ACHN (cell line): Measurements from ENCODE around the gene FHIT.

Source experiments
- DNase-seq: peaks from one replicate; pipeline ENCODE4 v3.0.0-alpha.2; 2015
- in situ Hi-C: cut with HindIII; loops from 2 replicates; pipeline ENCODE4 v1.10.0; 2017; ENCODE audit warnings: low sequenced_read_pairs, low pct_ligation_motif_present, low pct_unique_long_range_greater_than_20kb

The FHIT gene

DNA sequence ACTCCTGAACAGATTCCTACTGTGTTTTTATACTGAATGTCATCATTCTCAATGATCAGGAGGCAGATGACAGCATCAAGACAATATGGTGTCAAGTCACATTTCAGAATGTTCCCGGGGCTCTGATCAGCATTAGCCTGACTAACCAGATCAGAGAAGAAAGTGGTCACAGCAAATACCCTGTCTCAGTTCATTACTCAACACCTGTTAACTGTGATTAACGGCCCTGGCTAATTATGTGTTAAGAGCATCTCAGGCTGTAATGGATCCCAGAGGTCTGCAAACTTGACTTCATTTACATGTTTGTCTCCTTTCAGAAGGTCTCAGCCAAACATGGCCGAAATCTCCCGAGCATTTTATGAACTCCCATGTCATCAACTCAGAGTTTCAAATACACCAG lies 833.7 kb downstream of the FHIT start:
- DNase-seq = no peak
- in situ Hi-C loops = no loop called here

DNA sequence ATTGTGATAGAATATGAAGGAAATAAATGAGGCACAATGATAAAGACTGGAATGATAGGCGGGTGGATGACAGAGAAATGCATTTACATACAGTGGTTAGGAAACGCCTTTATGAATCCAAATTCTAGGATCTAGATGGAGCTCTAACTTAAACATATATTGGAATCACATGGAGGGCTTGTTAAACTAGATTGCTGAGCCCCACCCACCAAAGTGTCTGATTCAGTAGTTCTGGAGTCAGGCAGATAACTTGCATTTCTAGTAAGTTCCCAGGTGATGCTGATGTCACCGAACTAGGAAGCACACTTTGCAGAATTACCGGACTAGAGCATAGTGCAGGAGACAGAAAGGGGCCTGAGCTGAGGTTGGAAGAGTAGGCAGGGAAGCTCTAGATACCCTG lies 837.2 kb downstream of the FHIT start:
- DNase-seq = no peak

DNA sequence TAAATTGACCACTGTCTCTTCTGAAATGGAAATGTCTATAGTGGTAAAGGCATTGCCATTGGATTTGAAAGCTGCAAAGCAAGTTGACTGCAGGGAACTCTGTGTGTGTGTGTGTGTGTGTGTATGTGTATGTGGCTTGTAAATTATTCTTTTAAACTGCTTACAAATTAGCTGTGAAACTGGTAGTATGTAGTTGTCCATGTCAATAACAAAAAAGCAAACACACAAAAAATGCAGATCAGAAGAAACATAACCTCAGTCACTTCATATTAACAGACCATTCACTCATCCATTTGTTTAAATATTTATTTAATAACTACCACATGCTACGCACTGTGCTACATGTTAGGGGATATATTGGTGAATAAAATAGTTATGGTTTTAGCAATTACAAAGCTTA lies 837.7 kb downstream of the FHIT start:
- in situ Hi-C loops = no loop called here
- no peak for DNase-seq

More for the DNA sequence above, 837.2 kb downstream of the FHIT start:
- in situ Hi-C loops = no loop called here

DNA sequence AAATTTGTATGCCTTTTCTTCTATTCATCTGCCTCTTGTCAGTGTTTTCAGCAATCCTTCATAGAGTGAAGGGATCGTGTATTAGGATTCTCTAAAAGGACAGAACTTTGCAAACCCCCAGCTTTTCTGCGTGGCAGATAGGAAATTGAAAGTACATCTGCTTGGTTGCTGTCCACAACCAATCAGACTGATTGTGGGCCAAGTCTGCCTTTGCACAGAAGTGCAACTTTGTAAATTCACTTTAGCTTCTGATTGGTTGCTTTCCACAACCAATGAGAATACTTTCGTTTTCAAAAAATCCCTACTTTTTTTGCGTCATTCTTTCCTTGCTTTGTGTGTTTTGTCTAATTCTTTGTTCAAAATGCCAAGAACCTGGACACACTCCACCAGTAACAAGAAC lies 847.4 kb downstream of the FHIT start:
- in situ Hi-C loops = no loop called here
- no peak for DNase-seq

DNA sequence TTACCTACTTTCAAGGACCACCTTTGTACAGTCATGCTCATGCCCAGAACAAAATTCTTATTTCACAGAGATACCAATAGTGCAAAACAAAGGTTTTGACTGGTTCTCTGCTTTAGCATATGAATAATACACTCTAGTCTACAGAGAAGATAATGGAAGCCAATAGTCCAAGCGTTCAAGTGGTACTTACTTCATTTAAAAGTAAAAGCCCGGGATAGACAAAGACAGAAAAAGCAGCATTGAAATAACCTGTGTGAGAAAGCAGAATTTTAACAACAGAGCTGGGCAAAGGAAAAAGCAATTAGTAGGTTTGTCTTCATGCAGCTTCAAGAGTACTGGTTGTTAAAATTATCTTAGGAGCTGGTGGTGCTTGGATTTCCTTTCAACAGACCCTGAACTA lies 848.3 kb downstream of the FHIT start:
- in situ Hi-C loops = no loop called here
- no peak for DNase-seq

DNA sequence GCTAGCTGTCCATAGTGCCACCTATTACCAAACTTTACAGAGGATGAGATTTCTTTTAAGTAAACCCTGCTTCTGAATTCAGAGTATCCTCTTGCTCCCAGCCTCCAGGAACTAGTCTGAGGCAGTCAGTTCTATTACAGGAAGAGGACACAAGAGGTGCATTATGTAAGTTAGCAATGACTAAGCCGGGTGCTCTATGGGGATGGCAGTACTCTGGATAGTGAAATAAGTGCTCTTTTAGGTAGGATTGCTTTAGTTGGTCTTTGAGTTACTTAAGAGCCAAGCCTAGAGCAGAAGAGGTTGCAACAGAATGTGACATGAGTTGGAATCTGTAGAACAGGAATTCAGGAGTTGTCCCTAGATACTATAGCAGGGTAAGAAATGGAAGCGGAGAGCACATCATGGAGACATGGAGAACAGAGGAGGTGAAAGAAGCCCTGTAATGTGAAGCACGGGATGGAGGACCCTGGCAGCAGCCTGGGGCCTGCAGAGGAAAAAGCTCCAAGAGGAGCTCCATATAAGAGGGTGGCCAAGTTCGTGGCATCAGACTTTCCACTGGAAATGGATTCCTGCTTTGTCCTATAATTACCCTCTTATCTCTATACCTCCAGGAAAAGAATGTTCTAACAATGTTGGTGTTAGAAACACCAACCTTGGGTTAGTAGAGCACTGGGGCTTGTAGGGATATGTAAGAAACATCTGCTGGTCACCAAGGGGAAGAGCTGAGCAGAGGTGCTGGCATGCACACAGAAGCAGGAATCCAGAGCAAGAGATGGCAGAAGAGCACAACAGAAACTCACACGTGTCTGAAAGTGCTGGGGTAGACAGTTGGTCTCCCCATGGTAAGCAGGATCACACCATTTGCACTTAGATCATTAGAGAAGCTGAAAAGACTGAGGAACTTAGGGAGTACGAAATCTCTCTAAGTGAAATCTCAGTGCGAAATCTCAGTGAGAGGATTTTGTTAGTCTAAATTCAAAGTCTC lies 851.1 kb downstream of the FHIT start:
- in situ Hi-C loops = no loop called here
- DNase-seq = no peak

DNA sequence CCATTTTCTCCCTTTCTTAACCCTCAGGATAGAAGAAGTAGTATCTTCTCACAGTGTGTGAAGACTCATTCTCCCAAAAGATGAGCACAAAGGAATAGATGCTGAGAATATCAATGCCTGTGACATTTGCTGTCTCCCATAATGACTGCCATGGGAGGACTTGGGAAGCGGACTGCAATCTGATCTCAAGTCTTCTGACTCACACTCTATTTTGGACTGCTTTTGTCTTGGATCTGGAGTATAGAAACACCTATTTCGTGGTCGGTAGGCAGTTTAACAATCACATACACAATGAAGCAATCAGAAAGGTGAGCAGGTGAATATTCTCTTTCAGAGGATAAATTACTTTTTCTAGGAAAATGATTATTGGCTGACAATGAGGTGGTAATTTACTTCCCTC lies 852.0 kb downstream of the FHIT start:
- no peak for DNase-seq
- in situ Hi-C loops = no loop called here

DNA sequence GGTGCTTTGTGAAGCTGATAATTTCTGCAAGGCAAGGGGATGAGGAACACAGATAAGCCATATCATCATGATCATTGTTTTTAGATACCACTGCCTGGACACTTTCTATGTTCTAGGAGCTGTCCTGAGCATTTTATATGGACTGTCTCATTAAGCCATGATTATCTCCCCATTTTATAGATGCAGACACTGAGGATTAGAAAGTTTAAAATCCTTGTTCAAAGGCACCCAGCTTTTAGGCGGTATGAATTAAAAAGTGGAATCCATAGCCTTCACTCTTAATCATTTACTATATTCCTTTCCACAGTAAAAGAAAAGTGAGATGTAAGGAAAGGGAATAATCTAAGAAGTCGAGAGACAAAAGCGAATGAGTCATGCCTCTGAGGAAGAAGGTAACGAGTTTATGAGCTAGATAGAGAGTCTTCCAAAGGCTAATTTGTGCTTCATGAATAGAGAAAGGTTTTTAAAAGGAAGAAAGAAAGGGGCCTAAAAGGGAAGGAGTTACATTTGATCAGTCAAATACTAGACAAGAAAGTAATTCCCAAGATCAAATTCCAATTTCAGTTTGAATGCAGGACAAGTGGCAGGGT lies 856.0 kb downstream of the FHIT start:
- no peak for DNase-seq
- in situ Hi-C loops = no loop called here

DNA sequence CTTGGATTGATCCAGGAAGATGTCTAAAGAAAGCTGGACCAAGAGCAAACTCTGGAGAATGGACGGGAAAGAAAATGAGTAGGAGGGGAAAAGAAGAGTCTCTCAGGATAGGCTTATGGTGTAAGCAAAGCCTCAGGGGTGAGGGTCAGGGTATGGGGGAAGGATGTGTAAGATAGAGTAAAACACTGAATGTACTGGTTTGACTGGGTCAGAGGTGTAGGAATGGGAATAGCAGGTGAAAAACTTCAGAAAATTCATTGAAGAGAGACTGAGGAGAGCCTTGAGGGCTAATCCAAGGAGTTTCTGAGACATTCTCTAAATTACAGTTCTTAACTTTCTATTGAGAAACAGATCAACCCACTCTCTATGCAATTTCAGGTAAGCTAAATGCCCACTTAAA lies 857.3 kb downstream of the FHIT start:
- in situ Hi-C loops = no loop called here
- DNase-seq = no peak

DNA sequence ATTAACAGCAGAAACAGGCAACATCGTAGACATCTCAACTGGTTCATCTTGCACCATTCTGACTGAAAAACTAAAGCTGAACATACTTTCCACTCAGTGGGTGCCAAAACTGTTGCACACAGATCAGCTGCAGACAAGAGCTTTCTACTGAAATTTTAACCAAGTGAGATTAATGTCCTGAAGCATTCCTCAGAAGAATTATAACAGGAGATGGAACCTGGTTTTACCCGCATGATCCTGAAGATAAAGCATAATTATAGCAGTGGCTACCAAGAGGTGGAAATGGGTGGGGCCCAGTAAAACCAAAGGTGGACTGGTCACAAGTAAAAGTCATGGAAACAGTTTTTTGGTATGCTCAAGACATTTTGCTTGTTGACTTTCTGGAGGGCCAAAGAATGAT lies 858.8 kb downstream of the FHIT start:
- in situ Hi-C loops = no loop called here

DNA sequence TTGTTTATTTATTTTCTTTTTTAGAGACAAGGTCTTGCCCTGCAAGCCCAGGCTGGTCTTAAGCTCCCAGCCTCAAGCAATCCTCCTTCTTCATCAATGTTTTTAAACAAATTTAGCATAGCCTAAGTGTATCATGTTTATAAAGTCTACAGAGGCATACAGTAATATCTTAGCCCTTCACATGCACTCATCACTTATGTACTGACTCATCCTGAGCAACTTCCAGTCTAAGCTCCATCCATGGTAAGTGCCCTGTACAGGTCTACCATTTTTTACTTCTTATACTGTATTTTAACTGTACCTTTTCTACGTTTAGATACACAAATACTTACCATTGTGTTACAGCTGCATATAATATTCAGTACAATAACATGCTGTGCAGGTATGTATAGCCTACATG lies 860.0 kb downstream of the FHIT start:
- no peak for DNase-seq
- in situ Hi-C loops = no loop called here

More for the DNA sequence above, 858.8 kb downstream of the FHIT start:
- DNase-seq = no peak

DNA sequence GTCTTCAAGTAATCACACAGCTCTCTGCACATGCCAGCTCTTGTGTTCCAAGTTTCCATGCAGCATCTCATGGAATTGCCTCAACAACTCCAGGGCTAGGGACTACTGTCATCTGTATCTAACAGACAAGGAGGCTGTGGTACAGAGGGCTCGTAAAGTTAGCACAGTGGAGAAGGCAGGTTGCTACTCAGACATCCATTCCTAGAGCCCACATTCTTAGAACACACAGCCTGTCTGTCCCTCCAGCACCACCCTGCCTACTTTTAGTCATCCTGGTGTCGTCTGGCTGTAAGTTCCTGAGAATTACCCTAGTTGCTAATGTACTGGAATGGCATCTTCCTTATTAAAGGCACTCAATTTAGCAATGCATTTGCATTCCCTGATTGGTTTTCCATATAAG lies 862.5 kb downstream of the FHIT start:
- no peak for DNase-seq
- in situ Hi-C loops = no loop called here

DNA sequence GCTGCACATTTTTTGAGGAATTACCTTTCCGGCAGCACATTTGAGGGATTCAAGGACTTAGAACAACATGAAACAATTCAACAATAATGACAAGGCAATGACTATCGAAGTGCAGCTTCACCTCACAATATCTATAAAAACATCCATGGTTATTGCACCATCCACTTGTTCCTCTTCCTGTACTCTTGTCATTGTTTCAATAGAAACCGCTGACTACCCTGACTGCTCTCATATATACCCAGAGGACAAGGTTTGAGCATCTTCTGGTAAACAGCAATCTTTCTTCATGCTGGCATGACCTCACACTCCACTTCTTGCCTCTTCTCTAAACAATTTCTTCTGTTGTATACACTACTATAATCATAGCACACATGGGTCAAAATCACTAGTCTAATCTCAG lies 864.9 kb downstream of the FHIT start:
- in situ Hi-C loops = no loop called here
- no peak for DNase-seq

DNA sequence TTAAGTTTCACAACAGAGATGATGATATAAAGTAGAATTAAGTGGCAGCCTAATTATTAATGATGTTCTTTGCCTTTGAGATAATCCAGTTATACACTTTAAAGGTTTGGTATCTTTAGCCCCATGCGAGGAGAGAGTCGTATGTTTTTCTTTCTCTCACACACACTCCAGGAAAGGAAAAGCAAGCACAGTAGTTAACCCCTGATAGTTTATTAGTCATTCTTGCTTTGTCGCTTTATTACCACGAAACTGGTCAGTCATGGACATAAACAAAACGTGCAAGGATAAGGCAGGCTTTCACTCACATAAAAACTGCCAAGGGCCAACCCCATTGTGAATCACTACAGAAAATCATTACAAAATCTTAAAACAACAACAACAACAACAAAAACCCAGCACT lies 866.9 kb downstream of the FHIT start:
- DNase-seq = no peak
- in situ Hi-C loops = no loop called here

DNA sequence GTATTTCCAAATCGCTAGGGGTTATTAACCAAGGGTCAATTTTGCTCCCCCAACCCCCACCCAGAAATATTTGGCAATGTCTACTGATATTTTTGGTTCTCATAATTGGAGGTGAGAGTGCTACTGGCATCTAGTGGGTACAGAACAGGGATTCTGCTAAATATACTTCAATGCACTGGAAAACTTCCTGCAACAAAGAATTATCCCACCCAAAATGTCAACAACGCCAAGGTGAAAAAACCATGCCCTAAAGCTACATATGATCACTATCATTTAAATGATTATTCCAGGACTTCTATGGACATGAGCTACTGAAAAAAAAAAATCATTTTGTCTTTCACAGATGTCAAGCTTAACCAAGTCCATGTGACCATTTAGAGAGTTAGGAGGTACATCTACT lies 867.9 kb downstream of the FHIT start:
- no peak for DNase-seq
- in situ Hi-C loops = no loop called here

DNA sequence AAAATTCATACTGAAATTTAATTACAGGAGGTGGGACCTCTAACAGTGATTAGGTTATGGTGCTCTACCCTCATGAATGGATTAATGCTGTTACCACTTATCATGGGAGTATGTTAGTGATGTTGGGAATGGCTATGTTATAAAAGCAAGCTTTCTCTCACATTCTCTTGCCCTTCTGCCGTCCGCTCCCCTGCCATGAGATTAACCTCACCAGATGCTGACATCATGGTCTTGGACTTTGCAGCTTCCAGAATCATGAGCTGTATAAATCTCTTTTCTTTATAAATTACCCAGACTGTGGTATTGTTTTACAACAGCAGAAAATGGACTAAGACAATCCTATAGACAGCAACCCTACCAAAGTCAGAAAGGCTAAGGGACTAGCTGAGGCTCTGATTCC lies 884.8 kb downstream of the FHIT start:
- DNase-seq = no peak
- in situ Hi-C loops = no loop called here

DNA sequence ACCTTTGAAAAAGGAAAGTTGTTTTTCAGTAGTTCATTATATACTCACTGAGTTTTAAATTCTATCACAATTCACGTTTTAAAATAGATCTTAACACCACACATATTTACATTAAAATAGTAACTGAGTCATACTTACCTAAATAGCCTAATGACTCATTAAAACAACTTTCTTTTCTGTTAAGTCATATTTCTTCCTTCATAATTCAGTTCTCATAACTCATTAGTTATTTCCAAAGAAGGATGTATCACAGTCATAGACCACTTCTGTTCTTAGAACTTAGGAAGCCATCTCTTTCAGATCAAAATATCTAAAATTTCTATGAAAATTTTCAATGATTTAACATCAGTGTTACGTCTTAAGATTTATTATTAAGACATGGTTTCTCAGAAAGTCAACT lies 885.9 kb downstream of the FHIT start:
- DNase-seq = no peak
- in situ Hi-C loops = no loop called here

DNA sequence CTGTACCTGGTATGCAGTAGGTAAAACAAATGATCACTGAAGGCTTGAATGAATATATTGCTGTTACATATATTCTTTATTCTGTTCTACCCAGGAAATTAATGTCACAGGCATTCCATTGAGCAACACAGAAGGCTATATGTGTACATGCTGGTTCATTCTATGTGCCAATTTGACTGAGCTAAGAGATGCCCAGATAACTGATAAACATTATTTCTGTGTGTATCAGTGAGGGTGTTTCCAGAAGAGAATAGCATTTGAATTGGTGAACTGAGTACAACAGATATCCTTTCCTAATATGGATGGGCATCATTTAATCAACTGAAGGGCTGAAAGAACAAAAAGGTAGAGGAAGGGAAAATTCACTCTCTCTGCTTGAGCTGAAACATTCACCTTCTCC lies 886.8 kb downstream of the FHIT start:
- in situ Hi-C loops = no loop called here
- no peak for DNase-seq

DNA sequence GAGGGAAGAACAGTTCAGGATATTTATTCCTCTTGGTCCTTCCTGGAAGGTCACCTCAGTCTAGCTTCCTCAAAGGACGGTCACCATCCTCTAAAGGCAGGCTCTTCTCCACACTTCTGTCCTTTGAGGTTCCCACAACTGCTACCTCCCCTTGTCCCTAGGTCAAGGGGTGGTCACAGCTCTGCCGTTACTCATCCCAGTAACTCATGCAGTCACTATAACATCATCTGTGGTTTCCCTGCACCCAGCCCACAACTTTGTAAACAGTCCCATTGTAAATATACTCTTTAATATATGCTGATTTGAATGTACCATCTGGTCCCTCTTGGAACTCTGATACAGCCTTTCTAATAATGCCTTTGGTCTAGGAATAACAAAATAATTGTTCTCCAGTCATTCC lies 887.4 kb downstream of the FHIT start:
- in situ Hi-C loops = no loop called here
- no peak for DNase-seq

DNA sequence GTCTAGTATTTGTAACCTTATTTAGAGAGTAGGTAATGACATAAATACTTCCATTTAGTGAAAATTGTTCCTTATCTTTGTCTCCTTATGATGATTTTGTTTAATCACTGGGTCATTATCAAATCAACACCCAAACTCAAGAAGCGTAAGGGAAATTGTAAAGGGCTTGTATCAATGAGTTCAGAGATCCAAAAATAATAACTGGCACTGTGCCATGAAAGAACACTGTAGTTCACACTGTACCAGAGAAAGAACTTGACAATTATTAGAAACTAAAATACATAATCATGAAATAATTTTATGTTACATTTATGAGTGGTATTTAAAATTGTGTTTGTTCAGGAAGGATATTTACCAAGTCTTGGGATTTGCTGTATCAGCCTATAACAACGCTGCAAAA lies 895.4 kb downstream of the FHIT start:
- no peak for DNase-seq
- in situ Hi-C loops = no loop called here
